H1 (cell line): ENCODE measurements around the gene EAF2.

Experiments
- ATF3 ChIP-seq: IDR thresholded peaks from 2 replicates; pipeline ENCODE4 v1.6.1; 2011; ENCODE audit warnings: low read depth, mild to moderate bottlenecking, low read length; ENCODE audit not compliant: insufficient read depth
- HDAC2 ChIP-seq, 2 experiments: fragments of 300-600 bp in 1 of 2; sonication (generic) in 1 of 2; IDR thresholded peaks; 2 replicates each; pipeline ENCODE4 v1.6.1; 2011 to 2012; ENCODE audit warnings: low read depth in 2 of 2, low read length in 2 of 2, mild to moderate bottlenecking in 2 of 2, moderate library complexity in 2 of 2, borderline replicate concordance in 1 of 2, inconsistent platforms in 1 of 2
- YY1 ChIP-seq: IDR thresholded peaks from 2 replicates; pipeline ENCODE4 v1.6.1; 2011; ENCODE audit warnings: low read depth, mild to moderate bottlenecking, low read length

GRCh38 chr3:121918779-121919483, 83.9 kb downstream of the EAF2 start:
- TF ChIP-seq YY1 = no peak
- no peak for TF ChIP-seq HDAC2 (IDR thresholded peaks at IDR 0.05; ENCODE audit: borderline replicate concordance in 1 of 2, low read depth in 2 of 2, low read length in 2 of 2)
- no peak for TF ChIP-seq ATF3
